Duodenal mucosa (tissue), 2 donors: Measurements from ENCODE around the gene ENTPD1.
A peak's percentile ranks its signal among the peaks of the same experiment; 100 is the strongest.
"Not testable (repeated sequence)": the region's sequence is repeated elsewhere in the genome, so short reads cannot be mapped to it uniquely, and the experiment has no call there.

Experiments
- H3K27ac ChIP-seq: one replicate; pipeline ENCODE4 v1.7.0; 2013; ENCODE audit warnings: low read depth, low read length
- H3K27me3 ChIP-seq, 2 donors: one replicate each; pipeline ENCODE4 v1.7.0; 2013; ENCODE audit warnings: low read length in 2 of 2, control low read depth in 1 of 2; ENCODE audit not compliant: insufficient read depth in 2 of 2, control insufficient read depth in 1 of 2
- H3K36me3 ChIP-seq, 2 donors: one replicate each; pipeline ENCODE4 v1.7.0; 2013; ENCODE audit warnings: low read length in 2 of 2, control low read depth in 1 of 2; ENCODE audit not compliant: insufficient read depth in 2 of 2, control insufficient read depth in 1 of 2
- H3K4me1 ChIP-seq, 2 donors: one replicate each; pipeline ENCODE4 v1.7.0; 2013; ENCODE audit warnings: low read length in 2 of 2, control low read depth in 1 of 2; ENCODE audit not compliant: insufficient read depth in 2 of 2, control insufficient read depth in 1 of 2
- H3K4me3 ChIP-seq, 2 donors: one replicate each; pipeline ENCODE4 v1.7.0; 2013; ENCODE audit warnings: low read length in 2 of 2, low read depth in 1 of 2
- H3K9ac ChIP-seq, 2 donors: one replicate each; pipeline ENCODE4 v1.7.0; 2013; ENCODE audit warnings: low read length in 2 of 2, low read depth in 1 of 2
- H3K9me3 ChIP-seq, 2 donors: one replicate each; pipeline ENCODE4 v1.7.0; 2013; ENCODE audit warnings: low read length in 2 of 2, control low read depth in 1 of 2; ENCODE audit not compliant: control insufficient read depth in 1 of 2

ENTPD1 gene

DNA sequence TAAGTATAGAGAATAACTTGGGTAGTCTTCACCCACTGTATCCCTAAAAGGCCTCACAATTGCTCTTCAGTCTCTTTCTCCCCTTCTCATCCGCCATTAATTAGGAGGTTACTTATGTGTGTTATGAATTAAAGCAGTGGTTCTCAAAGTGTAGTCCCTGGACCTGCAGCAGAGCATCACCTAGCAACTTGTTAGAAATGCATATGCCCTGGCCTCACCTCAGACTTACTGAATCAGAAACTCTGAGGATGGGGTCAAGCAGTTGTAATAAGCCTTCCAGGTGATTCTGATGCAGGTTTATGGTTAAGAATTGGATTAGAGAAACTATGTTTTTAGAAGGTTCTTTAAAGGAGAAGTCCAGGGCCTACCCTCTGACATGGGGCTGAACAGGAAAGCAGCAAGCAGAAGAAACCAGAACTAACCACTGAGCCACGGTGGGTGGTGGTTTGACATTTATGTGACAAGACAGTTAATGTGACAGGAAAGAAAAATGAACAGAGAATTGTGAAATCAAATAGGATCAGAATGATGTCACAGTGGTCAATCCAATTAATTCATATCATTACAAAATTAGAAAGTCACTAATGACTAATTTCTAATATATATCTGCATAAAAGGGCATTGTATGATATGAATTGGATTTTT, 37.6 kb downstream of the ENTPD1 start:
- H3K9ac ChIP-seq: no peak overlapping the region
- no peak overlapping the region for H3K27ac ChIP-seq
- no peaks in the 10 kb centered on the region for H3K9me3 ChIP-seq
- H3K36me3 ChIP-seq: no peaks in the 10 kb centered on the region
- H3K27me3 ChIP-seq: no peaks in the 10 kb centered on the region
- H3K4me3 ChIP-seq: no peak overlapping the region
- H3K4me1 ChIP-seq: peaks cover 6 to 9% of the 10 kb centered on the region in 2 donors

DNA sequence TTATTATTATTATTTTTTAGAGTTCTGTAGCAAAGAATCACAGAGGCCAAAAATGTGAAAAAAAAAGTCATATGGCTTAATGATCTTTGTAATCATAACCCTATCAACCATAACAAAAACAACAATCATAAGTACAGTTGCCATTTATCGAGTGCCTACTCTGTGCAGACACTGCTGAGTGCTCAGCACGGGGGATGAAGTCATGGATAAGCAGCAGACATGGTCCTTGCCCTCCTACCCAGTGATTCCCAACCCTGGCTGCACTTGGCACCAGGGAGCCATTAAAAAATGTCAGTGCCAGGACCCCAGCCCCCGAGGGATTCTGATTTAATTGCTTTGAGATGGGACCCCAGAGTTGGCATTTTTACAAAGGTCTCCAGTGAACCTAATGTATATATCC, 38.2 kb downstream of the ENTPD1 start:
- no peaks in the 10 kb centered on the region for H3K27me3 ChIP-seq
- no peak overlapping the region for H3K4me3 ChIP-seq
- H3K27ac ChIP-seq: peak overlapping the region; percentile 6
- no peak overlapping the region for H3K9ac ChIP-seq
- H3K36me3 ChIP-seq: no peaks in the 10 kb centered on the region
- peaks cover 6 to 9% of the 10 kb centered on the region in 2 donors for H3K4me1 ChIP-seq
- no peaks in the 10 kb centered on the region for H3K9me3 ChIP-seq

DNA sequence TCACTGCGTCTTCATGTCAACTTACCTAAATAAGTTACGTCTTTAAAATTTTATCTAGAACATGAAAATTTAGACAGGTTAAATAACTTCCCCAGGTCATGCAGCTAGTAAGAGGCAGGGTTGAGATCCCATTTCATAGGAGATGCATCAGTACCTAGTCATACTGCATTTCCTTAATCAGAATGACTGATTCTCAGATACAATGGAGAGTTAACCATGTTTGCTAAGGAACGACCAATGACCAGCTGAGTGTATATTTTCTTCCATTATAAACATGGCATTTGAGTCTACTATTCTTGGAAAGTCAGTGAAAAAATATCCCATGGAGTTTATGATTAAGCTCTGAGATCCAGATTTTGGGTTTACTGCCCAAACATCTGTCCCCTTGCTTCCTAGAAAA, 39.6 kb downstream of the ENTPD1 start:
- Histone ChIP-seq H3K36me3 (no peaks in the 10 kb centered on the region), H3K27me3 (no peaks in the 10 kb centered on the region), H3K9me3 (no peaks in the 10 kb centered on the region), H3K4me3 (no peak overlapping the region), H3K27ac (no peak overlapping the region), H3K4me1 (peaks cover 6 to 9% of the 10 kb centered on the region in 2 donors), H3K9ac (no peak overlapping the region)

DNA sequence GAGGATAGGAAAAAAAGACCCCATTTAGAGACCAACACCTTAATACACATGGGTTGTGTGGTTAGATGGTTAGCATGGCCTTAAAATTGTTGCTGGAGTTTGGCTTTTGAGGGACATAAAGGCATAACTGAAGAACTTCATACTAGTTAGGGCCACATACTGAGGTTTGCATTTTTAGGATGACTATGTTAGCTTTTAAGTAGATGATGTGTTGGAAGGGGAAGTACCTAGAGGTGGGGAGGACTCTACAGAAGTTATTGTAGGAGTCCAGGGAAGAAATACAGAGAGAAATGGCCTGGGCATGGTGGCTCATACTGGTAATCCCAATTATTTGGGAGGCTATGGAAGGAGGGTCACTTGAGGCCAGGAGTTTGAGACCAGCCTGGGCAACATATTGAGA, 40.5 kb downstream of the ENTPD1 start:
- Histone ChIP-seq H3K9me3 (no peaks in the 10 kb centered on the region), H3K36me3 (no peaks in the 10 kb centered on the region), H3K27me3 (no peaks in the 10 kb centered on the region), H3K27ac (no peak overlapping the region), H3K4me1 (peaks cover 6 to 9% of the 10 kb centered on the region in 2 donors), H3K4me3 (no peak overlapping the region), H3K9ac (no peak overlapping the region)

DNA sequence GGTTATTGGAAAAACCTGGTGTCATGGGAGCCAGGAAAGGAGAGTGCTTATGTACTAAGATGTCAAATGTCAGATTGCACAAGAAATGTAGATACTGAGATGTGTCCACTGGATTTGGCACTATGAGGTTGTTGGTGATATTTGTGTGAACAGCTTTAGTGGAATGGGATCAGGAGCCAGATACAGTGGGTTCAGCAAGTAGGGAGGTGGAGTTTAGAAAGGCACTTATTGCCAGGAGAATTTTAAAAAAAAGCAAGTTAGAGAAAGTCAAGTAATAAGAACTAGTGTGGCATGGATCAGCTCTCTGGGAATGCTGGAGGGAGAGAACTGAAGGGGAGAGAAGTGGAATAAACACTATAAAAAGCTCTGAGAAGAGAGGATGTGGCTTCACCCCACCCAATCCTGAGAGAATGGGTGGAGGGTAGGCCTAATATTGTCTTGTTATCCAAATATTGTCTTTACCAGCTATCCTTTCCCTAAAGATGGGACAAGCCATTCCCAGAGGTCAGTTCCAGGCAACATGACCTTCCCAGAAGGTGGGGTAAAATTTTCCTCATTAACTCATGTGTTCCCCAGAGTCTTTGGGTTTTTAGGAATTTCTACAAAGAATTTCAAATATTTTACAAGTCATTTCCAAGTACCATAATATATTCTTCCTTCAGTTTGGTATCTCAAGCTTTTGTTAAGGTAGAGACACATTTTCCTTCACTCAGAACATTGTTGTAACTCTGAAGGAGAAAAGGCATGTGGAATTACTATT, 42.3 kb downstream of the ENTPD1 start:
- H3K27me3 ChIP-seq: no peaks in the 10 kb centered on the region
- H3K27ac ChIP-seq: no peak overlapping the region
- no peak overlapping the region for H3K9ac ChIP-seq
- no peak overlapping the region for H3K4me3 ChIP-seq
- peaks cover 2 to 4% of the 10 kb centered on the region in 2 donors for H3K9me3 ChIP-seq
- H3K36me3 ChIP-seq: no peaks in the 10 kb centered on the region
- H3K4me1 ChIP-seq: peaks cover 3% of the 10 kb centered on the region in 2 donors

DNA sequence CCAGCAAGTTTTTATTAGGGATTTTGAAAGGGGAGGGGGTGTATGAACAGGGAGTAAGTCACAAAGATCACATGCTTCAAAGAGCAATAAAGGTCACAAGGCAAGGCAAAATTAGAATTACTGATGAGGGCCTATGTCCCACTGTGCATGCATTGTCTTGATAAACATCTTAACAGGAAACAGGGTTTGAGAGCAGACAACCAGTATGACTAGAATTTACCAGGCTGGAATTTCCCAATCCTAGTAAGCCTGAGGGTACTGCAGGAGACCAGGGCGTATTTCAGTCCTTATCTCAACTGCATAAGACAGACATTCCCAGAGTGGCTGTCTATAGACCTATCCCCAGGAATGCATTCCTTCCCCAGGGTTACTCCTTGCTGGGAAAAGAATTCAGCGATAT, 44.3 kb downstream of the ENTPD1 start:
- H3K27me3 ChIP-seq, H3K4me3 ChIP-seq, H3K27ac ChIP-seq, H3K9me3 ChIP-seq, H3K9ac ChIP-seq, H3K4me1 ChIP-seq, H3K36me3 ChIP-seq: not testable (repeated sequence)

DNA sequence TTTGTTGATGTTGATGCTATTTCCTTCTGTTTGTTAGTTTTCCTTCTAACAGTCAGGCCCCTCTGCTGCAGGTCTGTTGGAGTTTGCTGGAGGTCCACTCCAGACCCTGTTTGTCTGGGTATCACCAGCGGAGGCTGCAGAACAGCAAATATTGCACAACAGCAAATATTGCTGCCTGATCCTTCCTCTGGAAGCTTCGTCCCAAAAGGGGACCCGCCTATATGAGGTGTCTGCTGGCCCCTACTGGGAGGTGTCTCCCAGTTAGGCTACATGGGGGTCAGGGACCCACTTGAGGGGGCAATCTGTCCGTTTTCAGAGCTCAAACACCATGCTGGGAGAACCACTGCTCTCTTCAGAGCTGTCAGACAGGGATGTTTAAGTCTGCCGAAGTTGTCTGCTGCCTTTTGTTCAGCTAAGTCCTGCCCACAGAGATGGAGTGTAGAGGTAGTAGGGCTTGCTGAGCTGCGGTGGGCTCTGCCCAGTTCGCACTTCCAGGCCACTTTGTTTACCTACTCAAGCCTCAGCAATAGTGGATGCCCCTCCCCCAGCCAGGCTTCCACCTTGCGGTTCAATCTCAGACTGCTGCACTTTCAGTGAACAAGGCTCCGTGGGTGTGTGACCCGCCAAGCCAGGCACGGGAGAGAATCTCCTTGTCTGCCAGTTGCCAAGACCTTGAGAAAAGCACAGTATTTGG, 50.9 kb downstream of the ENTPD1 start:
- not testable (repeated sequence) for H3K9ac ChIP-seq, H3K27ac ChIP-seq

DNA sequence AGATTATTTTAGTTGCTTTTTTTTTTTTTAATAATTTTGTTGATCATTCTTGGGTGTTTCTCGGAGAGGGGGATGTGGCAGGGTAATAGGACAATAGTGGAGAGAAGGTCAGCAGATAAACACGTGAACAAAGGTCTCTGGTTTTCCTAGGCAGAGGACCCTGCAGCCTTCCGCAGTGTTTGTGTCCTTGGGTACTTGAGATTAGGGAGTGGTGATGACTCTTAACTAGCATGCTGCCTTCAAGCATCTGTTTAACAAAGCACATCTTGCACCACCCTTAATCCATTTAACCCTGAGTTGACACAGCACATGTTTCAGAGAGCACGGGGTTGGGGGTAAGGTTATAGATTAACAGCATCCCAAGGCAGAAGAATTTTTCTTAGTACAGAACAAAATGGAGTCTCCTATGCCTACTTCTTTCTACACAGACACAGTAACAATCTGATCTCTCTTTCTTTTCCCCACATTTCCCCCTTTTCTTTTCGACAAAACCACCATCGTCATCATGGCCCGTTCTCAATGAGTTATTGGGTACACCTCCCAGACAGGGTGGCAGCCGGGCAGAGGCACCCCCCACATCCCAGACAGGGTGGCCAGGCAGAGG, 52.8 kb downstream of the ENTPD1 start:
- H3K4me3 ChIP-seq, H3K9ac ChIP-seq, H3K36me3 ChIP-seq, H3K27me3 ChIP-seq, H3K9me3 ChIP-seq, H3K4me1 ChIP-seq, H3K27ac ChIP-seq: not testable (repeated sequence)

More for the DNA sequence above, 50.9 kb downstream of the ENTPD1 start:
- H3K36me3 ChIP-seq, H3K9me3 ChIP-seq, H3K27me3 ChIP-seq, H3K4me1 ChIP-seq, H3K4me3 ChIP-seq: not testable (repeated sequence)

DNA sequence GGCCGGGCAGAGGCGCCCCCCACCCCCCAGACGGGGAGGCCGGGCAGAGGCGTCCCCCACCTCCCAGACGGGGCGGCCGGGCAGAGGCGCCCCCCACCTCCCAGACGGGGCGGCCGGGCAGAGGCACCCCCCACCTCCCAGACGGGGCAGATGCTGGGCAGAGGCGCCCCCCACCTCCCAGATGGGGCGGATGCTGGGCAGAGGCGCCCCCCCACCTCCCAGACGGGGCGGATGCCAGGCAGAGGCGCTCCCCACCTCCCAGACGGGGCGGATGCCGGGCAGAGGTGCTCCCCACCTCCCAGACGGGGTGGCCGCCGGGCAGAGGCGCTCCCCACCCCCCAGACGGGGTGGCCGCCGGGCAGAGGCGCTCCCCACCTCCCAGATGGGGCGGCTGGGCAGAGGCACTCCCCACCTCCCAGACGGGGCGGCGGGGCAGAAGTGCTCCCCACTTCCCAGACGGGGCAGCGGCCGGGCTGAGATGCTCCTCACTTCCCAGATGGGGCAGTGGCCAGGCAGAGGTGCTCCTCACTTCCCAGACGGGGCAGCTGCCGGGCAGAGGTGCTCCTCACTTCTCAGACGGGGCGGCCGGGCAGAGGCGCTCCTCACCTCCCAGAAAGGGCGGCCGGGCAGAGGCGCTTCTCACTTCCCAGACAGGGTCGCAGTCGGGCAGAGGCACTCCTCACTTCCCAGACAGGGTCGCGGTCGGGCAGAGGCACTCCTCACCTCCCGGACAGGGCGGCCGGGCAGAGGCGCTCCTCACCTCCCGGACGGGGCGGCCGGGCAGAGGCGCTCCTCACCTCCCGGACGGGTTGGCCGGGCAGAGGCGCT, 53.6 kb downstream of the ENTPD1 start:
- Histone ChIP-seq H3K4me3 (no peak overlapping the region), H3K9ac (no peak overlapping the region), H3K9me3 (no peaks in the 10 kb centered on the region), H3K27ac (no peak overlapping the region), H3K4me1 (peaks cover 0 to 3% of the 10 kb centered on the region in 2 donors), H3K36me3 (no peaks in the 10 kb centered on the region), H3K27me3 (no peaks in the 10 kb centered on the region)
